ENCODE measurements around the gene DAP. TPM values are rescaled to one million over a fixed set of nuclear protein-coding genes. Genes with fewer than 3 reads are reported as not detected.

DAP gene
- total and polyA plus RNA-seq, 10 of the 15 experiments (the other 5 are each of a cell fraction or from before 2014, with no cell fraction given) = 12.9 to 130 (median 49.9) TPM

GRCh38 chr5:10662661-10663488 is 98.2 kb downstream of the DAP start:
- no peak for DNase-seq (ENCODE audit: low read depth, low spot score)
- Histone ChIP-seq H3K4me2 (ENCODE audit: control insufficient read depth, insufficient read depth) (no peak overlapping the region), H3K4me3 (no peak overlapping the region), H3K9me3 (replicated peaks; ENCODE audit: control insufficient read depth, insufficient read depth, low read length) (0 out of 3 replicates have a peak, but pooled peaks cover 2% of the 10 kb centered on the region), H3K36me3 (ENCODE audit: control insufficient read depth in 2 of 2, insufficient read depth in 2 of 2, low read length in 1 of 2) (no peaks in the 10 kb centered on the region), H3K4me1 (ENCODE audit: control insufficient read depth, insufficient read depth, low read length) (no peaks in the 10 kb centered on the region), H3K27me3 (replicated peaks in 1 of 2; ENCODE audit: control insufficient read depth in 2 of 2, insufficient read depth in 2 of 2, low read length in 1 of 2) (no peaks in the 10 kb centered on the region), H3K9ac (ENCODE audit: control insufficient read depth, insufficient read depth, low read length) (no peak overlapping the region), H4K20me1 (ENCODE audit: control insufficient read depth, insufficient read depth) (no peaks in the 10 kb centered on the region), H2AFZ (ENCODE audit: control insufficient read depth, low read depth, low read length) (no peak overlapping the region), H3K27ac (ENCODE audit: control insufficient read depth, insufficient read depth) (no peak overlapping the region), H3K79me2 (ENCODE audit: control insufficient read depth, insufficient read depth, low read length) (no peaks in the 10 kb centered on the region)
- ChIA-PET POLR2A (no interaction called here), SMC1A (ENCODE audit: uncharacterized antibody, unreplicated experiment) (interaction anchor here (0.8 to 1.1 kb wide), 2 partner anchors 12 to 22 kb away, joined by 3 to 4 read pairs; no protein-coding TSS in a partner anchor), RAD21 (ENCODE audit: unreplicated experiment) (no interaction called here), CTCF (interaction anchor here (1.0 kb wide), 1 partner anchor 27 kb away, joined by 3 read pairs; no protein-coding TSS in a partner anchor)
- BruUV-seq (replicated peaks) = no TSS peak
- 75% methylated on average over 10 of the region's 10 CpGs for WGBS (ENCODE audit: insufficient coverage, insufficient replicate concordance, low lambda C conversion rate, missing lambda C conversion rate)
- FAIRE-seq = no peak
- in situ Hi-C loops (cut with MboI) = no loop called here
- TF ChIP-seq MXI1 (IDR thresholded peaks at IDR 0.05; ENCODE audit: low read depth, low read length) (no peak), NR2C1 (IDR thresholded peaks at IDR 0.05) (no peak), CBX5 (IDR thresholded peaks at IDR 0.05; ENCODE audit: low read depth) (no peak), SUPT20H (IDR thresholded peaks at IDR 0.05; ENCODE audit: borderline replicate concordance, control insufficient read depth, low read depth, low read length) (no peak), RBBP5 (conservative IDR thresholded peaks at IDR 0.05) (no peak), ZBED1 (IDR thresholded peaks at IDR 0.05; ENCODE audit: borderline replicate concordance) (no peak), MTA2 (IDR thresholded peaks at IDR 0.05; ENCODE audit: low read depth) (no peak), CBFB (IDR thresholded peaks at IDR 0.05; ENCODE audit: low read depth) (no peak), SP1 (IDR thresholded peaks at IDR 0.05; ENCODE audit: low read depth, low read length) (no peak), MLLT1 (IDR thresholded peaks at IDR 0.05) (no peak)
- TF ChIP-seq, protein P1, sequence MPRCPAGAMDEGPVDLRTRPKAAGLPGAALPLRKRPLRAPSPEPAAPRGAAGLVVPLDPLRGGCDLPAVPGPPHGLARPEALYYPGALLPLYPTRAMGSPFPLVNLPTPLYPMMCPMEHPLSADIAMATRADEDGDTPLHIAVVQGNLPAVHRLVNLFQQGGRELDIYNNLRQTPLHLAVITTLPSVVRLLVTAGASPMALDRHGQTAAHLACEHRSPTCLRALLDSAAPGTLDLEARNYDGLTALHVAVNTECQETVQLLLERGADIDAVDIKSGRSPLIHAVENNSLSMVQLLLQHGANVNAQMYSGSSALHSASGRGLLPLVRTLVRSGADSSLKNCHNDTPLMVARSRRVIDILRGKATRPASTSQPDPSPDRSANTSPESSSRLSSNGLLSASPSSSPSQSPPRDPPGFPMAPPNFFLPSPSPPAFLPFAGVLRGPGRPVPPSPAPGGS (IDR thresholded peaks at IDR 0.05; ENCODE audit: borderline replicate concordance, insufficient read depth, low read depth, low read length, poor library complexity, severe bottlenecking) = no peak
- no peak for ATAC-seq
- intact Hi-C loops (cut with micrococcal nuclease; ENCODE audit: unreplicated experiment) = no loop called here

Measured in GM12878 (cell line).